GM19023 (cell line): ENCODE measurements around the gene RBMS1.
"Not testable (repeated sequence)": the region's sequence is repeated elsewhere in the genome, so short reads cannot be mapped to it uniquely, and the experiment has no call there.

Source experiments
- ATAC-seq: cut with Tn5 transposase; IDR thresholded peaks from one replicate; pipeline ENCODE4 v1.9.1; 2021; ENCODE audit warnings: mild to moderate bottlenecking, moderate library complexity; ENCODE audit not compliant: unreplicated experiment

The RBMS1 gene

DNA sequence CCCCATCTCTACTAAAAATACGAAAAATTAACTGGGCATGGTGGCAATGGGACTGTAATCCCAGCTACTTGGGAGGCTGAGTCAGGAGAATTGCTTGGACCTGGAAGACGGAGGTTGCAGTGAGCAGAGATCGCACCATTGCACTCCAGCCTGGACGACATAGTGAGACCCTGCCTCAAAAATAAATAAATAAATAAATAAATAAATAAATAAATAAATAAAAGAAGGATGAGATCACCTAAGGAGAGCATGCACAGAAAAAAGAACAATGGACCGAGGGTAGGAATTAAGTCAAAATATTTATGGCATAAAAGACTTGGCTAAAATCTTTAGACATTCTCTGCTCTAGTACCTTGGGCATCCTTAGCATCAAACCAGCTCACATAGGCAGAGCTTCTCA is 8.9 kb upstream of the RBMS1 start:
- no peak for ATAC-seq

GRCh38 chr2:160501370-160501769 is 7.8 kb upstream of the RBMS1 start:
- no peak for ATAC-seq

DNA sequence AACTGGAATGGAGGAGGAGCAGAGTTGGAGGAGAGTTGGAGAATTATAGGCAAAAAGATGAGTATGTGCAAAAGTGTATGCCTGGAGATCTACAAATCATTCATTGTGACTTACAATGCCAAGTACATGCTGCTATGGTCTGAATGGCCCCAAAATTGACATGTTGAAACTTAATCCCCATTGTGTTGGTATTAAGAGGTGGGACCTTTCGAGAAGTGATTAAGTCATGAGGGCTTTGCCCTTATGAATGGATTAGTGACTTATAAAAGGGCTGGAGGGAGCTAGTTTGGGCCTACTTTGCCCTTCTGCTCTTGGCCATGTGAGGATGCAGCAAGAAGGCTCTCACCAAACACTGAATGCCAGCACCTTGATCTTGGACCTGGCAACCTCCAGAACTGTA is 6.3 kb upstream of the RBMS1 start:
- ATAC-seq, result no peak

DNA sequence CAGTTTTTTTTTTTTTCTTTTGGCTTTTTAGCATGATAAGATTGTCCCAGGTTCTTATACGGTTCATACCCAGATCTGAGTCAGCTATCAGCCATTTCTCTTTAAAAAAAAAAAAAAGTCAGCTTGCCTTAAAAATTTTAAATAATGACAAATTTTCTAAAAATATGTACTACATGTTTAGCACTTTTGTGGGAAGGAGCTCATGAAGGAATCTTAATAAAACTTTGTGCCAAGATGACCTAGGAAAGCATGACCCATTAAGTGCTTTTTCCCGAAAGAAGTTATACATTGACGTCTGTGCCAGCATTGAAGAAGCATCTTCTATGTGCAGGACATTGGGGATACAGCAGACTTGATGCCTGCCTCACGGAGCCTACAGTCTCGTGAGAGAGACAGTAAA is 4.5 kb upstream of the RBMS1 start:
- no peak for ATAC-seq

DNA sequence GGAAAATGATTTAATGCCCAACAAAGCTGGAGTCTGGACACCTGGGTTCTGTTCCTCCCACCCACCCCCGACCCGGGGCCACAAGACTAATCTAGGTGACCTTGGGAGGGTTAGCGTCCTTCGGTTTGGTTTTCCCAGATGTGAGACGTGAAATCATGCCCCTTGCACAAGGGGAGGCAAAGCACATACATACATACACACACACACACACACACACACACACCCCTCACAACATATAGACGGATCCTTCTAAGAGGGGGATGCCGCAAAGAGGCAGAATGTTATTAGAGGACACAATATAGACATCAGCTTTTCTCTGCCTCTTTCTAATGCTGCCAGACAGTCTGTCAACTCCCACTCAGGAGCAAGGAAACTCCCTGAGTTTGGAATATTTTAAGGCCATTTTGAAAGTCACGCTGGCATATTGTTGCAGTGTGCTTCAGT is 616 bp upstream of the RBMS1 start:
- ATAC-seq, result no peak

GRCh38 chr2:160492401-160493226 is 993 bp downstream of the RBMS1 start:
- ATAC-seq, result no peak

- no peak for ATAC-seq
These were observed 1.7 kb downstream of the RBMS1 start for GRCh38 chr2:160491911-160492371.

GRCh38 chr2:160490733-160491685 is 2.6 kb downstream of the RBMS1 start:
- ATAC-seq, result no peak

GRCh38 chr2:160489111-160489510 is 4.5 kb downstream of the RBMS1 start:
- ATAC-seq, result no peak

GRCh38 chr2:160488289-160488688 is 5.3 kb downstream of the RBMS1 start:
- not testable (repeated sequence) for ATAC-seq

DNA sequence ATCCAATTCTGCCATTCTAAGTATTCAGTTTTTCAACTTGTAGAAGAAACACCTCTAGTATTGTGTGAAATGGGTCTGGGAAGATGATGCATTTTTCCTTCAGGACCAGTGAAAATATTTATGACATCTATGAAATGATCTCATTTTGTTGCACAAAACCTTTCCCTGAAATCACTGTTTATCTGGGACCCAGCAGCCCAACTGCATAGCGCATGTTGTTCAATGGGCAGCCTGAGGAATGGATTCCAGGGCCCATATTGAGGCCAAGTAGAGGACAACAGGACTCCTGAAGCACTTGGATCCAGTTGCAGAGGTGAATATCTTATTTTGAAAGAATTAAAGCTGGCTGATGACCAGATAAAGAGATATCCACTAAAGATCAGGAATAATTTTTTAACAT is 7.3 kb downstream of the RBMS1 start:
- ATAC-seq, result no peak

- ATAC-seq, result no peak
These were observed 8.6 kb downstream of the RBMS1 start for GRCh38 chr2:160484859-160485520.

DNA sequence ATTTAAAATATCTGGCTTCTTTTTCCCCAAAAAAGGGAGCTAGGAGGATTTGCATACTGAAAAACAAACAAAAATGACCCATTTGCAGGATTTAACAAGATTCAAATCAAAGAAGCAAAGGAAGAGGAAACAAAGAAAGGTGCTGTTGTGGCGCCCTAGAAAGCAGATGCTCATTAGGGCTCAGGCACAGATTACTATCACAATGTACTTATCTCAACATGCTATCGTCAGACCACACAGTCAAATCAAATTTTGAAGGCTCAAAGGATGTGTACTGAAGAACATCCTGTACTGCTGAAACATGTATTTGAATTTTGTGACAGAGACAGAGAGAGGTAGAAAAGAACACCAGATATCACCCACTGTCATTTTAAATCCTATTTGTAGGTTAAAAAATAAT is 10.9 kb downstream of the RBMS1 start:
- ATAC-seq, result no peak

DNA sequence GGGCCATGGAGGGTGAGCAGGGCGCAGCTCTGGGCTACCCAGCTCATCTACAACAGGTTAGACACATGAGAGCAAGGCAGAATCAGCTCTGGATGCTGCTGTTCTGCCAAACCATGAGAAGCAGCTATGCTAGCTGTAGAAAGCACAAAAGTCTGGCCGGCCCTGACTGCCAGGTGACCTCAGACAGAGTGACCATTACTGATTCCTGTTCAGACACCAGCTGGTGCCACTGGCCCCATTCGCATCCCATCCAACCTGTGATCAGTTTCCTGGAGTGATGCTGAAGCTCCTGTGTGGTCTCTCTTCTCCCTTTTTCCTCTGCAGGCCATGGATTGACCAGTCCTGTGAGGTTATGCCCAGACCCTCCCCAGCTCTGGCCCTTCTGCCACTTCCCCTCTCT is 14.3 kb downstream of the RBMS1 start:
- ATAC-seq, result no peak

- no peak for ATAC-seq
These were observed 14.9 kb downstream of the RBMS1 start for GRCh38 chr2:160478660-160479059.

GRCh38 chr2:160477032-160477431 is 16.6 kb downstream of the RBMS1 start:
- ATAC-seq, result no peak

- no peak for ATAC-seq
These were observed 18.5 kb downstream of the RBMS1 start for GRCh38 chr2:160474891-160475787.

GRCh38 chr2:160474319-160474645 is 19.3 kb downstream of the RBMS1 start:
- no peak for ATAC-seq

DNA sequence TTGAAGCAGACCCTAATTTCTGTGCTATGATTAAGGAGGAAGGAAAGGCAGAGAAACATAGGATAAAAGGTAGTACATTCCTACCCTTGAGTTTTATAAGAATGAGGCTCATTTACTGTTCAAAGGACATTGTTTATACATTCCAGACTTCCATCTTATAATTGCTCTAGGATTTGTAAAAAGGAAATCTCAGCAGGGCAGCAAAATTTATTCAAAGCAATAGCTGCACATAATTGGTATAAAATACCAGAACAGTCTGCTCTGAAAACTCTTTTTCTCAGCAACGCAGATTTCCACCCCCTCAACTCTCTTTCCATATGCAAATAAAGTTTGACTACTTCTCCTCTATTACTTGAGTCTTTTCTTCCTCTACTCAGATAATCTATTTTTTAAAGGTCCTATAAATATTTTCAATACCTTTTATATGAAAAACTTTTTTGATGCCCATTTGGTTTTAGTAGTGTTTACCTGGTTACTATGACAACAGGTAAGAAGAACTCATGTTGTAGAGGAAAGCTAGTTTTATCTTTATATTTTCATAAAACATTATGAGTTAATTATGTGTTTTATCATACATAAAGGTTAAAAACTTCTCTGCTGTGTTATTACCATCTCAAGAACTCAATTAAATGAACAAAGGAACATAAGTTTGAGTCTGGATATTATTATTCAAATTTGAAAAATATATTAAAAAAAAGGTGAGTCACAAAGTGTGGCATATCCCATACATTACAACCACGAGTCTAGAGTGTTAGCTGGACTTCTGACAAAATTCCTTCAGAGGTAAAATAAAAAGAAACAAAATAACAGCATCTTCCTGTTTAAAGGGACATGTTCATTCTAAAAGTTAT is 19.9 kb downstream of the RBMS1 start:
- ATAC-seq, result no peak
